Measurements from ENCODE around the gene STX4.

The STX4 gene

GRCh38 chr16:31083981-31084380, 50.6 kb downstream of the STX4 start:
- no peak for DNase-seq (ENCODE audit: low read depth)

DNA sequence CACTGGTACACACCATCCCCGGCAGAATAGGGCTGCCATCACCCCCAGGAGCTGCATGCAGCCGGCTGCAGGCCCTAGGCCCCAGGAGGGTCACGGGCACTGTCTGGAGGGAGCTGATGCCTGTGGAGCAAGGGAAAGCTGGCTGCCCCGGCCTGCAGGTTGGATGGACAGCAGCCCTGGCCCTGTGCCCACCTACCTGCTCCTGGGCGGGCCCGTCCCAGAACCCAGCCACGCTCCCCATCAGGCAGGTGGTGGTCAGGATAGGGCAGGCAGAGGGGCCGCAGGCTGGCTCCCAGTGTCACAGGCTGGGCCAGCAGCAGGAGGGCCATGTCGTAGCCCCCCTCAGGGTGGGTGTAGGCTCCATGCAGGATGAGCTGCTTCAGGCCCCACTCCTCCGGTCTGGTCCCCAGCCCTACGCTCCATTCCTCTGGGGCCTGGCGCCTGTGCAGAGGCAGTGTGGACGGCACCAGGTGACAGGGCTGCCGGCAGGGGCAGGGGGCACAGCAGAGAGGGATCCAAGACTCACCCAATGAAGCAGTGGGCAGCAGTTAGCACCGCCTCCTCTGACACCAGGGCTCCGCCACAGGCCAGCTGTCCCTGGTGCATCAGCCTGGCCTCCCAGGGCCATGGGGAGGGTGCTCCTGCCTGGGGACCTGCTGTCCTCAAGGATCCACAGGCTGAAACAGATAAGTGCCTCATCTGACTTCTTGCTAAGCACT, 51.4 kb downstream of the STX4 start:
- DNase-seq (ENCODE audit: low read depth) = no peak

DNA sequence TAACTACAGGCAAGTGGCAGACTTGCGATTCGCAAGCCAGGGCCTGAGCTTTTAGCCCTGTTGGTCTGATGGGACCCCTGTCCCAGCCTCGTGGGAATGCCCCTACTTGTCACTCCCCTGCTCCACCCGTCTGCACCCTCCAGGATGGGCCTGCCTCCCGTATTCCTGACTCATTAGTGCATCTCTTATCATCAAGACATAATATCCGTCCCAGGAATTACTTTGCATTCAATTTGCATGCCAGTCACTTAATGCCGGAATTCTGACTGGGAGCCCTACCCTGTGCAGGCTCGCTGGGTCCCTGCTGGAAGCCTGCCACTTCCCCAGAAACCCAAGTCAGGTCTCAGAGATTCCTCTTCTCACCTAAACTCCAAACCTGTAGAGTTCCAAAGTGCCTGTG, 52.1 kb downstream of the STX4 start:
- no peak for DNase-seq (ENCODE audit: low read depth)

DNA sequence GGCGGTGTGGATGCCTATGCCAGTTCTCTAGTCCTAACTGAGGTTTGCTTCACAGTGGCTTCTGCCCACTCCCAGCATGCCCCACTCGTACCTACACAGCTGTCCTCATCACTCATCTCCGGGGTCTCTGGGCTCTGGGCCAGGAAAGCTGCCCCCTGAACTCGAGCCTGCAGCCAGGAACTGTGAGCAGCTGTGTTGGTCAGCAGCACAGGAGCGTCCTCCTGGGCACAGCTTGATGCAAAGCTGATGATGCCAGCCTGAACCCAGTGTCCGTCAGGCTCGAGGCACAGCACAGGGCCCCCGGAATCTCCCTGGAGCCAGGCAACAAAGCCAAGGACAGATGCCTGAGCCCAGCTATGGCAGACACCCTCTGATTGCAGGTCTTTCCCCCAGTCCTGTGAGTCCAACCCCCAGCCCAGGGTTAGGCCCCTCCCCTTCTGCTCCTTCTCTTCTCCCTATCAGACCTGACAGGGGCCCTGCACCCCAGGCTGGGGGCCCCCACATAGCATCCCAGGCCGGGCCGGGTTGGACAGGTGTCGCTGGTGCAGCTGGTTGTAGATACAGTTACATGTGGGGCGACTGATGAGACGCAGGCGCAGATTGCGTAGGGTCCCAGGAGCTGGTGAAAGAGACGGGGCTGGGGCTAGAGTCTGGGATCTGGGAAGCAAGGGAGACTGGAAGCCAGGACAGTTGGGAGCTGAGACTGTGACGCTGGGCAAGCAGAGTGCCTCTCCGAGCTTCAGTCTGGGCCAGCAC, 52.7 kb downstream of the STX4 start:
- DNase-seq (ENCODE audit: low read depth) = no peak

DNA sequence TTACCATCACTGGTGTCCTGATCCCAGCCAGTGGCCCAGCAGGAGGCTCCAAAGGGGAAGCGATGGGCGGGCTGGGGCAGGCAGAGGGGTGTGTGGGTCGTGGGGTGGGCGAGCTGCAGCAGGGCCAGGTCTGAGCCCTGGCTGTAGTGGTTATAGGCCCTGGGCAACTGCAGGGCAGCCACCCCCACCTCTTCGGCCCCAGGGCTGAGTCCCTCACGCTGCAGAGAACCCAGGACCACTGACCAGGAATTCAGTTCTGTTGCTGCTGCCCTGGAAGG, 53.2 kb downstream of the STX4 start:
- DNase-seq (ENCODE audit: low read depth) = no peak

DNA sequence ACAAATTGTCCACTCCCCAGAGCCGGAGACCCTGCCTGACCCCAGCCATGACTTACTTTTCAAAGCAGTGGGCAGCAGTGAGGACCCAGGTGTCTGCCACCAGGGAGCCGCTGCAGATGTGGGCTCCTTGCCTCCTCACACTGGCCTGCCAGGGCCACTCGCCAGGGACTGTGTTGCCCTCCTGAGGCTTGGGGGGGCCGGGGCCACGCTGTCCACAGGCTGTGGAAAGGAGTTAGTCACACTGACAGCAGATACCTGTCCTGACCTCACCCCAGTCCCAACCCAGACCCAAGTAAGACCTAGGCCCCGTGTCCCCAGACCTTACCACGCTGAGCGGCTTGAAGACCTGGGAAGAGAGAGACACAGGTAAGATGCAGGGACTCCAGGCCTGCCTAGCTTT, 54.1 kb downstream of the STX4 start:
- no peak for DNase-seq (ENCODE audit: low read depth)

- no peak for DNase-seq (ENCODE audit: low read depth)
These were observed 54.6 kb downstream of the STX4 start for GRCh38 chr16:31087971-31088370.

DNA sequence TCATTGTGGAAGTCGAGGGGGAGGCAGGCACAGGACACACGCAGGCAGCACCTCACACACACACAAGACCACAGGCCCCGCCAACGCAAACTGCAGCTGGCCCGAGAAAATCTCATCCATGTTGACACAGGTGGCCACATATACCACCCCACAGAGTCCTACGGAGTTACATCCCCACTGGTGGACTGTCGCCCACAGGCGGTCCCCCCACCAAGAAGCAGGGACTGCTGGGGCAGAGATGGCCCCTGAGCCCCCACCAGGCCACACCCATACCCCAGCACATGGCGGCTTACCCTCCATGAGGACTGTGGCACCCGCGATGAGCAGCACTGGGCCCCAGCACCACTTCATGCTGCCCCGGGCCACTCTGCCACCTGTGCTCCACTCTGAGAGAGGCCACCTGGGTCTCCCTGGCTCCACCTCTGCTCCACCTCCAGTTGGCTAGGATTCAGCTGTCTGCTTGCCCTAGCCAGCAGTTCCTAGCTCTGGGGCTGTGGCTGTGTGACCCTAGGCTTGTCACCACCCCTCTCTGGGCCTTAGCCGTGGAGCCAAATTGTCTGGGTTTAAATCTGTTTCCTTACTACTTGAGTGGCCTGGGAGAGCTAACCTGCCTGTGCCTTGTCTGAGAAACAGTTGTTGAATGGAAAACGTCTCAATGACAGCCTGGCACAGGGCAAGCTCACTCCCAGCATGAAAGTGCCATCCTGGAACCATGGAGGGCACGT, 55.3 kb downstream of the STX4 start, which contains the start of gene PRSS53:
PRSS53 (minus strand) TSS at position 485 of the 725 bp plus-strand sequence; CDS start at position 351, 134 bp downstream.
- no peak for DNase-seq (ENCODE audit: low read depth)

DNA sequence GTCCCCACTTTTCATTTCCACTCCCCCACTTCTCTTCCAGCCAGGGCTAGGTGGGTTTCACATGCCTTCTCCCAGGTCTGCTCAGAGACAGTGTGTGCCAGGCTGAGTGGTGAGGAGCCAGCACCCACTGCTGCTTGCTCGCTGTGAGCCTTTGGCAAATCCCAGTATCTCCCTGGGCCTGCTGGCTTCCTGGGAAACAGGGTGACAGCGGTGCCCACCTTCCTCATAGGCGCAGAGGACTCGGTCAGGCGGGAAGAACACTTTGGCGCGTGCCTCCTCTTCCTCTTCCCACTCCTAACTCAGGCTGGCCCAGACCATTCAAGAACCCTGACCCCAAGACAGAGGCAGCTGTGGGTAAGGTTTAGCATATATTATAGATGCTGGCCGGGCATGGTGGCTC, 55.8 kb downstream of the STX4 start:
- DNase-seq (ENCODE audit: low read depth) = no peak
